ENCODE results near the gene TPPP2.

DNA sequence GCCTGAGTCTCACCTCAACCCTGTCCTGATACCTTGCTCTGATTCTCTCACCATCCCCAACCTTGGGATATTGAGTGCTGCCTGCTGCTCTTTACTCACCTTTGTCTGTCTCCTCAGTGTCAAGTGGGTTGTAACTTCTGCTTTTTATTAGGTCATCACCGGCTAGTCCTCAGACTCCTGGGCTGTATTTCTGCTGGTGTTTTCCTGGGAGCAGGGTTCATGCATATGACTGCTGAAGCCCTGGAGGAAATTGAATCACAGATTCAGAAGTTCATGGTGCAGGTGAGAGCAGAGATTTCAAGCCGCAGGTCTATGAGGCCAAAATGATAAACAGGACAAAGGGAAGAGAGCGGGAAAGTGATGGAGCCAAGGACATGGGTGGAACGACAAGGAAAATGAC lies 30.4 kb upstream of the TPPP2 start:
- no peak for TF ChIP-seq POLR2AphosphoS5 (IDR thresholded peaks at IDR 0.05)
- TF ChIP-seq, protein P1, sequence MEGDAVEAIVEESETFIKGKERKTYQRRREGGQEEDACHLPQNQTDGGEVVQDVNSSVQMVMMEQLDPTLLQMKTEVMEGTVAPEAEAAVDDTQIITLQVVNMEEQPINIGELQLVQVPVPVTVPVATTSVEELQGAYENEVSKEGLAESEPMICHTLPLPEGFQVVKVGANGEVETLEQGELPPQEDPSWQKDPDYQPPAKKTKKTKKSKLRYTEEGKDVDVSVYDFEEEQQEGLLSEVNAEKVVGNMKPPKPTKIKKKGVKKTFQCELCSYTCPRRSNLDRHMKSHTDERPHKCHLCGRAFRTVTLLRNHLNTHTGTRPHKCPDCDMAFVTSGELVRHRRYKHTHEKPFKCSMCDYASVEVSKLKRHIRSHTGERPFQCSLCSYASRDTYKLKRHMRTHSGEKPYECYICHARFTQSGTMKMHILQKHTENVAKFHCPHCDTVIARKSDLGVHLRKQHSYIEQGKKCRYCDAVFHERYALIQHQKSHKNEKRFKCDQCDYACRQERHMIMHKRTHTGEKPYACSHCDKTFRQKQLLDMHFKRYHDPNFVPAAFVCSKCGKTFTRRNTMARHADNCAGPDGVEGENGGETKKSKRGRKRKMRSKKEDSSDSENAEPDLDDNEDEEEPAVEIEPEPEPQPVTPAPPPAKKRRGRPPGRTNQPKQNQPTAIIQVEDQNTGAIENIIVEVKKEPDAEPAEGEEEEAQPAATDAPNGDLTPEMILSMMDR (IDR thresholded peaks at IDR 0.05) = no peak
